ENCODE data around the gene CTU2.

The CTU2 gene

DNA sequence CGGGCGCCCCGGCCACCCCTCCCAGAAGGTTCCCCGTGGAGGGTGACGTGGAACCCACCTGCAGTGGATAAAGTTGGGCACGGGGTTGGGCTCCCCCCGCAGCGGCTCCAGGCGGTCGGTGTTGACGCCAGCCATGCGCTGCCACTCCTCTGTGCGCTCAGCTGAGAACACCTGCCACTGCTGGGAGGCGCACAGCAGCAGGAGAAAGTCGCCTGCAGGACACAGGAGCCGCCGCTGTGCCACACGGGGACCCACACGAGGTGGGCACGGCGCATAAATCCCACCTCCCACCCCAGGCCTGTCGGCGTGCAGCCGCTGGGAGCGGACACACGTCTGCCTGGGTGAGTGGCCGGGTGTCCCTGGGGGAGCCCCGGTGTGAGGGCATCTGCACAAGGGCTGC, 20.7 kb downstream of the CTU2 start:
- H3K4me1 ChIP-seq (ENCODE audit: control insufficient read depth in 5 of 5, insufficient read depth in 5 of 5, low read length in 5 of 5), result no peaks in the 10 kb centered on the region
- H3K4me3 ChIP-seq (ENCODE audit: low read depth in 1 of 5, low read length in 5 of 5), result no peak overlapping the region
- H3K9me3 ChIP-seq (ENCODE audit: control insufficient read depth in 5 of 5, low read length in 5 of 5), result no peaks in the 10 kb centered on the region
- H3K9ac ChIP-seq (ENCODE audit: low read length in 5 of 5), result no peak overlapping the region
- H3K36me3 ChIP-seq (ENCODE audit: control insufficient read depth in 5 of 5, insufficient read depth in 5 of 5, low read length in 5 of 5), result peaks cover 0 to 85% (median 78%) of the 10 kb centered on the region in 5 donors
- no peak overlapping the region for H3K27ac ChIP-seq (ENCODE audit: low read depth, low read length)
- no peaks in the 10 kb centered on the region for H3K27me3 ChIP-seq (ENCODE audit: control insufficient read depth in 5 of 5, insufficient read depth in 4 of 5, low read length in 5 of 5)

DNA sequence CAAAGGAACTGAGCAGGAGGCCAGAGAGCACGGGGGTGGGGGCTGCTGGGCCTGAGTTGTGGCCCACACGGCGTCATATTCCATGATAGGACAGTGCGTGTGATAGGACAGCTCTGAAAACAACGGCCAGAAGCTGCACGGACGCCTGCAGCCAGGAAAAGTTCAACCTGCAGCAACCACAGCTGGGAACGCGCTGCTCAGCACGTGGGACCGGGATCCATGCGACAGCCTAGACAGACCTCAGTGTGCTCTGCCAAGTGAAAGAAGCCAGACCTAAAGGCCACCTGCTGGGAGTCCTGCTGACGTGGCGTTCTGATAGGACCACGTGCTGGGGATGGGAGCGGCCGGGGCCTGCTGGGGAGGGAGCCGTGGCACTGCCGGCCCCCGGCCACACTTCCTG, 21.6 kb downstream of the CTU2 start:
- H3K27ac ChIP-seq (ENCODE audit: low read depth, low read length), result no peak overlapping the region
- no peaks in the 10 kb centered on the region for H3K9me3 ChIP-seq (ENCODE audit: control insufficient read depth in 5 of 5, low read length in 5 of 5)
- H3K4me1 ChIP-seq (ENCODE audit: control insufficient read depth in 5 of 5, insufficient read depth in 5 of 5, low read length in 5 of 5), result no peaks in the 10 kb centered on the region
- no peak overlapping the region for H3K4me3 ChIP-seq (ENCODE audit: low read depth in 1 of 5, low read length in 5 of 5)
- H3K36me3 ChIP-seq (ENCODE audit: control insufficient read depth in 5 of 5, insufficient read depth in 5 of 5, low read length in 5 of 5), result peaks cover 0 to 86% (median 77%) of the 10 kb centered on the region in 5 donors
- no peak overlapping the region for H3K9ac ChIP-seq (ENCODE audit: low read length in 5 of 5)
- no peaks in the 10 kb centered on the region for H3K27me3 ChIP-seq (ENCODE audit: control insufficient read depth in 5 of 5, insufficient read depth in 4 of 5, low read length in 5 of 5)

DNA sequence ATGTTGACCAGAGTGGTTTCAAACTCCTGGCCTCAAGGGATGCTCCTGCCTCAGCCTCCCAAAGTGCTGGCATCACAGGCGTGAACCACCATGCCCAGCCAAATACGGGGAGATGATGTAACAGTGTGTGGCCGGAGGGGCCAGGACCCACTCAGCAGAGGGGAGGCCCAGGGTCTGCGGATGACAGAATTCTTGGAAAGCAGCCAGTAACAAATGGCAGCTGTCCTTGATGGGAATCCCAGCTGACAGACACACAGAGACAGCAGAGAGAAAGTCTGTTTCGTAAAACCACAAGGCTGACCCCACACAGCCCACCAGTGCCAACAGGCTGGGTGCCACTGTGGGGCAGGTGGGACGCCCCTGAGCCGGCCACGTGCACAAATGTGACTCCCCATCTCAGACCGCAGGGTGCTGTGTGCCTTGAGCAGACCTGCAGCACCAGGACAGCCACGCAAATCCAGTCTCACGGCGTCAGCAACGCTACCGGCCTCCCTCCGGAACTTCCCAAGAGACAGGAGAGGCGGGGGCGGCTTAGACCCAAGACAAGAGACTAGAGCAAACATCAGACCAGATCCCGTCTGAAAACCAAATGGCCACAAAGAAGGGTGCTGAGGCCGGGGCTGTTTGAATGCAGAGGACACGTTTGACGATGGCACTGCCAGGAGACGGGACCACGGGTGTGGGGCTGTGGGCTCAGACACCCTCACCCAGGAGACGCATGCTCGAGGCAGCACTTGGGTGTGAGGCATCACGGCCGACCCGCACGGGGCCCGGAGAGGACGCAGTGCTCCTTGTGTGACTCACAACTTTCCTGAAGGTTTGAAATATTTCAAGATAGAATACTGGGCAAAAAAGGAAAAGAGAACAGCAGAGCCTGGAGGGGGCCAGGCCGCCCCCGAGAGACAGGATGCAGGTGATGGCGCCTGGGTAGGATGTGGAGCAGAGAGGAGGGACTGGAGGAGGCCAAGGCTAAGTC, 24.6 kb downstream of the CTU2 start:
- no peaks in the 10 kb centered on the region for H3K4me1 ChIP-seq (ENCODE audit: control insufficient read depth in 5 of 5, insufficient read depth in 5 of 5, low read length in 5 of 5)
- H3K9ac ChIP-seq (ENCODE audit: low read length in 5 of 5), result no peak overlapping the region
- H3K4me3 ChIP-seq (ENCODE audit: low read depth in 1 of 5, low read length in 5 of 5), result no peak overlapping the region
- no peaks in the 10 kb centered on the region for H3K27me3 ChIP-seq (ENCODE audit: control insufficient read depth in 5 of 5, insufficient read depth in 4 of 5, low read length in 5 of 5)
- H3K36me3 ChIP-seq (ENCODE audit: control insufficient read depth in 5 of 5, insufficient read depth in 5 of 5, low read length in 5 of 5), result peaks cover 0 to 86% (median 79%) of the 10 kb centered on the region in 5 donors
- H3K9me3 ChIP-seq (ENCODE audit: control insufficient read depth in 5 of 5, low read length in 5 of 5), result no peaks in the 10 kb centered on the region
- no peak overlapping the region for H3K27ac ChIP-seq (ENCODE audit: low read depth, low read length)

DNA sequence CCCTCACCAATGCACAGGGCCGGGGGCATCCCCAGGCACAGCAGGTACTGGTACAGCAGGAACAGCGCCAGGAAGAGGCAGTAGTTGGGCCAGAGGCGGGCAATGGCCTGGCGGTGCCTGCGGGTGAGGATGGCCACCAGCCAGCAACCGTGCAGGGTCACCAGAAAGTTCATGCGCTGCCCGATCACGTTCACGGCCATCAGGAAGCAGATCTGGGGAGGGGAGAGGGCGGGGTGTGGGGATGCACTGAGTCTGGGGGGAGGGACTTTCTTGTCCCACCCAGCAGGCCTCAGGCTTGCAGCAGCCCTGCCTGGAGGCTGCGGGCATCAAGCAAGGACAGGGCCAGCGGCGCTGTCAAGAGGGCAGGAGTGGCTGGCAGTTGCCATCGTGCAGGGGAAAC, 25.4 kb downstream of the CTU2 start:
- Histone ChIP-seq H3K4me1 (ENCODE audit: control insufficient read depth in 5 of 5, insufficient read depth in 5 of 5, low read length in 5 of 5) (no peaks in the 10 kb centered on the region), H3K27ac (ENCODE audit: low read depth, low read length) (no peak overlapping the region), H3K36me3 (ENCODE audit: control insufficient read depth in 5 of 5, insufficient read depth in 5 of 5, low read length in 5 of 5) (peaks cover 0 to 84% (median 78%) of the 10 kb centered on the region in 5 donors), H3K9ac (ENCODE audit: low read length in 5 of 5) (no peak overlapping the region), H3K9me3 (ENCODE audit: control insufficient read depth in 5 of 5, low read length in 5 of 5) (no peaks in the 10 kb centered on the region), H3K27me3 (ENCODE audit: control insufficient read depth in 5 of 5, insufficient read depth in 4 of 5, low read length in 5 of 5) (no peaks in the 10 kb centered on the region), H3K4me3 (ENCODE audit: low read depth in 1 of 5, low read length in 5 of 5) (no peak overlapping the region)

DNA sequence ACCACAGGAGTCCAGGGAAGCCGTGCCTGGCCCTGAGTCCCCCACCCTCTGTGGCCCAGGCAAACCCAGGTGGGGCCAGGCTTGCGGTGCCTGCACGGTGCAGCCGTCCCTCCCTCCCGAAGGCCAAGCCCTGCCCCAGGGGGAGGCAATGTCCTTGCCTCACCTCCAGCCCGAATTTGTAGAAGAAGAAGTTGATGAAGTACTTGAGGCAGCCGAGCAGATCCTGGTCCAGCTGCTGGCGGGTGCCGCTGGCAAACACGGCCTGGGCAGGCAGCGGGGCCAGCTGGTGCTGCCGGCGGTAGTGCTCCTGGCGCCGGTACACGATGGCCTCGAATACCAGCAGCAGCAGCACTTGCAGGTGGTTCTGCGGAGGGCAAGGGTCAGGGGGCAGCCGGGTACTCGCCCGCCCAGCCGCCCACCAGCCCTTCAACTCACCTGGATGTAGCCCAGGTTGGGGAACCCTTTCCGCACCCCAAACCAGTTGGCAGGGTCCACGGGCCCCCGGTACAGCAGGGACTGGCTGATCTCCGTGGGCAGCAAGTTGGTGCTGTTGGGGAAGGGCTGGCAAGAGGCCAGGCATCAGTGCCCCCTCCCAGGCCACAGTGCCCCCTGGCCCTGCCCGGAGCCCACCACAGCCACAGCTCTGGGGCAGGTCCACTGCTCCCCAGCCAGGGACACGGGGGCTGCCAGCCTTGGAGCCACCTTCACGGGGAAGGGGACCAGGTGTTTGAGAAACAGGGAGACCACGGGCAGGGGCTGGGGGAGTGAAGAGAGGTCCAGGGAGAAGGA, 26.1 kb downstream of the CTU2 start:
- H3K9me3 ChIP-seq (ENCODE audit: control insufficient read depth in 5 of 5, low read length in 5 of 5), result no peaks in the 10 kb centered on the region
- no peak overlapping the region for H3K9ac ChIP-seq (ENCODE audit: low read length in 5 of 5)
- H3K36me3 ChIP-seq (ENCODE audit: control insufficient read depth in 5 of 5, insufficient read depth in 5 of 5, low read length in 5 of 5), result peaks cover 0 to 80% (median 73%) of the 10 kb centered on the region in 5 donors
- no peak overlapping the region for H3K27ac ChIP-seq (ENCODE audit: low read depth, low read length)
- no peaks in the 10 kb centered on the region for H3K27me3 ChIP-seq (ENCODE audit: control insufficient read depth in 5 of 5, insufficient read depth in 4 of 5, low read length in 5 of 5)
- no peaks in the 10 kb centered on the region for H3K4me1 ChIP-seq (ENCODE audit: control insufficient read depth in 5 of 5, insufficient read depth in 5 of 5, low read length in 5 of 5)
- no peak overlapping the region for H3K4me3 ChIP-seq (ENCODE audit: low read depth in 1 of 5, low read length in 5 of 5)

DNA sequence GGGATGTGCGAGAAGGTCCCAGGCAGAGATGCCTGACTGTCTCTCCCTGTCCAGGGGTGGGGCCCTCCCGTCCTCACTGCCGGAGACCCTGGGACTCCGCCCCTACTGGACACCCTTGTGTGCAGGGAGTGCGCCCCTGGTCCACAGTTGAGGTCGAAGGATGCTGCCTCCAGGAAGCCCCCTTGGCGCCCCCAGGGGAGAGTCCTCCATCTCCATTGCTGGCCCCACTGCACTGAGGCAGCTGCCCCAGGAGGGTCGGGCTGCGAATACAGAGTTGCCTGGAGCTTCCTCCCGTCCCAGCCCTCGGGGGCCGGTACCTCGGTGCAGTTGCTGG, 26.6 kb downstream of the CTU2 start:
- no peak overlapping the region for H3K9ac ChIP-seq (ENCODE audit: low read length in 5 of 5)
- no peaks in the 10 kb centered on the region for H3K9me3 ChIP-seq (ENCODE audit: control insufficient read depth in 5 of 5, low read length in 5 of 5)
- peaks cover 0 to 5% (median 2%) of the 10 kb centered on the region in 5 donors for H3K4me1 ChIP-seq (ENCODE audit: control insufficient read depth in 5 of 5, insufficient read depth in 5 of 5, low read length in 5 of 5)
- H3K36me3 ChIP-seq (ENCODE audit: control insufficient read depth in 5 of 5, insufficient read depth in 5 of 5, low read length in 5 of 5), result peaks cover 0 to 80% (median 73%) of the 10 kb centered on the region in 5 donors
- no peak overlapping the region for H3K27ac ChIP-seq (ENCODE audit: low read depth, low read length)
- no peak overlapping the region for H3K4me3 ChIP-seq (ENCODE audit: low read depth in 1 of 5, low read length in 5 of 5)
- H3K27me3 ChIP-seq (ENCODE audit: control insufficient read depth in 5 of 5, insufficient read depth in 4 of 5, low read length in 5 of 5), result no peaks in the 10 kb centered on the region

DNA sequence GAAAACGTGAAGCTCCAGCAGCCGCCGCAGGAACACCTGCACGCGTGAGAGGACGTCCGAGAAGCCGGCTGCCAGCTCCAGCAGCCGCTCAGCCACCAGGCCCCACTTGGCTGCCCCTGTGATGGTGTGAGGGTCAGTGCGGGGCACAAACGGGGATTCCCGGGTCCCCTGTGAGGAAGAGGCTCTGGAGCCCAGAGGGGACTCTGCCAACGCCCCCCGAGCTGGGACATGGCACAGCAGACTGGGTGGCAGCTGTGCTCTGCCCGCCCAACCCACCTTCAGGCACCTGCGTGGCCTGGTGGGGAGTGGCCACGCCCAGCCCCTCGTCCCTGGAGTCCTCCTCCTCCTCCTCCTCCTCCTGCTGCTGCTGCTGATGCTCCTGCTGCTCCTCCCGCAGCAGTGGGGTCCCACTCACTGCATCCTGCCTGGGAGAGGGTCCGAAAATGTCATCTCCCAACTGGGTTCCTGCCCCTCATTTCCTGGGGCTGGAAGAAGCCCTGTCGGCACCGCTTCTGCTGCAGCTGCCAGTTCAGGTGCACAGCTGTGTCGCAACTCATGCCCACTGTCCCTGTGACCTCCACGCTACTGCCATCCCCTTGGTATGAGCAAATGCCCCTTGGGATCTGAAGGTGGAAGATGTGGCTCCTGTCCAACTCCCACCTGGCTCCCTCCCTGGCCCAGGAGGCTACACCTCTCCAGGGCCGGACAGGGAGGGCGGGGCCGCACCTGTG, 27.5 kb downstream of the CTU2 start:
- H3K27me3 ChIP-seq (ENCODE audit: control insufficient read depth in 5 of 5, insufficient read depth in 4 of 5, low read length in 5 of 5), result no peaks in the 10 kb centered on the region

DNA sequence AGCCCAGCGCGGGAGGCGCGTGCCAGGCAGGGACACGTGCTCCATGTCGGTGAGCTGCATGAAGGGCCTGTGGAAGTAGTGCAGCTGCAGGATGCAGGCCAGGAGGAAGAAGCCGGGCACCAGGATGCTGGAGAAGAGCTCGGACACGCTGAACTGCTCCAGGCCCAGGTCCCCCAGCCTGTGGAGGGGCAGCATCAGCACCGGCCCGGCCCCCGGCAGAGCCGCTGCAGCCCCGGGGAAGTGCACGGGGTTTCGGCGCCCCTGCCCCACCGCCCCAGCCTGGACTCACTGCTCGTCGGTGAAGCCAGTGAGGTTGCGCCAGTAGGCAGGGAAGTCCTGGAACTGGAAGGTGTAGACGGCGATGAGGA, 28.0 kb downstream of the CTU2 start:
- no peak overlapping the region for H3K4me3 ChIP-seq (ENCODE audit: low read depth in 1 of 5, low read length in 5 of 5)
- H3K27me3 ChIP-seq (ENCODE audit: control insufficient read depth in 5 of 5, insufficient read depth in 4 of 5, low read length in 5 of 5), result no peaks in the 10 kb centered on the region
- H3K4me1 ChIP-seq (ENCODE audit: control insufficient read depth in 5 of 5, insufficient read depth in 5 of 5, low read length in 5 of 5), result peaks cover 0 to 5% (median 2%) of the 10 kb centered on the region in 5 donors
- no peaks in the 10 kb centered on the region for H3K9me3 ChIP-seq (ENCODE audit: control insufficient read depth in 5 of 5, low read length in 5 of 5)
- peaks cover 0 to 90% (median 79%) of the 10 kb centered on the region in 5 donors for H3K36me3 ChIP-seq (ENCODE audit: control insufficient read depth in 5 of 5, insufficient read depth in 5 of 5, low read length in 5 of 5)
- no peak overlapping the region for H3K9ac ChIP-seq (ENCODE audit: low read length in 5 of 5)
- H3K27ac ChIP-seq (ENCODE audit: low read depth, low read length), result no peak overlapping the region

More for the DNA sequence above, 27.5 kb downstream of the CTU2 start:
- peaks cover 0 to 85% (median 78%) of the 10 kb centered on the region in 5 donors for H3K36me3 ChIP-seq (ENCODE audit: control insufficient read depth in 5 of 5, insufficient read depth in 5 of 5, low read length in 5 of 5)
- H3K9ac ChIP-seq (ENCODE audit: low read length in 5 of 5), result no peak overlapping the region
- no peak overlapping the region for H3K27ac ChIP-seq (ENCODE audit: low read depth, low read length)
- H3K4me1 ChIP-seq (ENCODE audit: control insufficient read depth in 5 of 5, insufficient read depth in 5 of 5, low read length in 5 of 5), result peaks cover 0 to 5% (median 2%) of the 10 kb centered on the region in 5 donors
- no peaks in the 10 kb centered on the region for H3K9me3 ChIP-seq (ENCODE audit: control insufficient read depth in 5 of 5, low read length in 5 of 5)
- no peak overlapping the region for H3K4me3 ChIP-seq (ENCODE audit: low read depth in 1 of 5, low read length in 5 of 5)

DNA sequence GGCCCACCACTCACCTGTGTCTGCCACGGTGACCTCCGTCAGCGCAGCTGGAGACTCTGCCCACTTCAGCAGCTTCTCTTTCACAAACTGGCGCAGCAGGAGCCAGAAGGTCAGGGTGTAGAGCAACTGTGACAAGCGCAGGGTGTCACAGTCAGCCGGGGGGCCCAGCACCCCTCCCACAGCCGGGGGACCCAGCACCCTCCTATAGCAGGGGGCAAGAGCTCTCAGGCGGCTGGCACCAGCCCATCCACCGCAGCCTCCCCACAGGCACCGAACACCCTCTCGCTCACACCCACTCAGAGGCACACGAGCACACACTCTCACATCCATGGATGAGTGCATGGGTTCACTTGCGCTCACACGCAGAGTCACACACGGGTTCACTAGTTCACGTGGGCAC, 28.8 kb downstream of the CTU2 start:
- H3K9ac ChIP-seq (ENCODE audit: low read length in 5 of 5), result no peak overlapping the region
- no peaks in the 10 kb centered on the region for H3K27me3 ChIP-seq (ENCODE audit: control insufficient read depth in 5 of 5, insufficient read depth in 4 of 5, low read length in 5 of 5)
- no peak overlapping the region for H3K4me3 ChIP-seq (ENCODE audit: low read depth in 1 of 5, low read length in 5 of 5)
- no peaks in the 10 kb centered on the region for H3K9me3 ChIP-seq (ENCODE audit: control insufficient read depth in 5 of 5, low read length in 5 of 5)
- peaks cover 0 to 5% (median 2%) of the 10 kb centered on the region in 5 donors for H3K4me1 ChIP-seq (ENCODE audit: control insufficient read depth in 5 of 5, insufficient read depth in 5 of 5, low read length in 5 of 5)
- H3K27ac ChIP-seq (ENCODE audit: low read depth, low read length), result no peak overlapping the region
- H3K36me3 ChIP-seq (ENCODE audit: control insufficient read depth in 5 of 5, insufficient read depth in 5 of 5, low read length in 5 of 5), result peaks cover 0 to 93% (median 81%) of the 10 kb centered on the region in 5 donors

Data from subcutaneous abdominal adipose tissue (tissue), 5 donors.